Measurements from ENCODE around the gene RNF181. TPM values are rescaled to one million over a fixed set of nuclear protein-coding genes. Genes with fewer than 3 reads are reported as not detected.
A peak's percentile ranks its signal among the peaks of the same experiment; 100 is the strongest.

The RNF181 gene
- total RNA-seq = 67.9 and 75.8 TPM in 2 replicates
- long read RNA-seq, transcript RNF181-201 (5 exons, 569 nt) = major isoform, 9 of 17 reads
- long read RNA-seq, partial matches to known transcripts = 0 of 17 reads
- long read RNA-seq, other reads (novel, unspliced or antisense) = 5 of 17 reads

- no peaks in the 10 kb centered on the region for H3K27me3 Mint-ChIP-seq (ENCODE audit: low read depth)
- H3K4me1 Mint-ChIP-seq = peaks cover 23% of the 10 kb centered on the region
- TF ChIP-seq CTCF (conservative IDR thresholded peaks at IDR 0.05) = no peak
- DNase-seq (ENCODE audit: low read depth, low spot score) = peak; percentile 85
- peak within 1 kb of the TSS; percentile 98 for H3K27ac Mint-ChIP-seq (ENCODE audit: unreplicated experiment)
- H3K4me3 Mint-ChIP-seq = peak within 1 kb of the TSS; percentile 100
- H3K36me3 Mint-ChIP-seq (ENCODE audit: low read depth) = no peaks in the 10 kb centered on the region
- no peaks in the 10 kb centered on the region for H3K9me3 Mint-ChIP-seq
Observed at GRCh38 chr2:85595301-85596025, at the start of gene RNF181. TSS of gene RNF181 (plus strand) at chr2:85595745. CDS start at chr2:85595764, 19 bp downstream.

GRCh38 chr2:85545780-85546240 is 49.7 kb upstream of the RNF181 start:
- H3K27ac Mint-ChIP-seq (ENCODE audit: unreplicated experiment) = no peak overlapping the region
- peaks cover 34% of the 10 kb centered on the region for H3K4me1 Mint-ChIP-seq
- H3K27me3 Mint-ChIP-seq (ENCODE audit: low read depth) = peaks cover 4% of the 10 kb centered on the region
- DNase-seq (ENCODE audit: low read depth, low spot score) = no peak
- TF ChIP-seq CTCF (conservative IDR thresholded peaks at IDR 0.05) = no peak
- H3K36me3 Mint-ChIP-seq (ENCODE audit: low read depth) = peaks cover 39% of the 10 kb centered on the region
- H3K4me3 Mint-ChIP-seq = peak overlapping the region; percentile 36
- no peaks in the 10 kb centered on the region for H3K9me3 Mint-ChIP-seq

- H3K36me3 Mint-ChIP-seq (ENCODE audit: low read depth) = peaks cover 29% of the 10 kb centered on the region
- peak overlapping the region; percentile 66 for H3K4me3 Mint-ChIP-seq
Observed at GRCh38 chr2:85547089-85547858, 48.3 kb upstream of the RNF181 start.

GRCh38 chr2:85547859-85548607 is 47.5 kb upstream of the RNF181 start:
- Mint-ChIP-seq H3K27me3 (ENCODE audit: low read depth) (peaks cover 4% of the 10 kb centered on the region), H3K27ac (ENCODE audit: unreplicated experiment) (no peak overlapping the region), H3K4me3 (peak overlapping the region; percentile 39), H3K9me3 (no peaks in the 10 kb centered on the region), H3K4me1 (peaks cover 16% of the 10 kb centered on the region), H3K36me3 (ENCODE audit: low read depth) (peaks cover 22% of the 10 kb centered on the region)
- no peak for DNase-seq (ENCODE audit: low read depth, low spot score)
- no peak for TF ChIP-seq CTCF (conservative IDR thresholded peaks at IDR 0.05)

More at GRCh38 chr2:85547089-85547858, 48.3 kb upstream of the RNF181 start:
- no peak overlapping the region for H3K27ac Mint-ChIP-seq (ENCODE audit: unreplicated experiment)
- peaks cover 23% of the 10 kb centered on the region for H3K4me1 Mint-ChIP-seq
- DNase-seq (ENCODE audit: low read depth, low spot score) = no peak
- TF ChIP-seq CTCF (conservative IDR thresholded peaks at IDR 0.05) = no peak
- no peaks in the 10 kb centered on the region for H3K9me3 Mint-ChIP-seq
- H3K27me3 Mint-ChIP-seq (ENCODE audit: low read depth) = peaks cover 4% of the 10 kb centered on the region

GRCh38 chr2:85548608-85548900 is 47.0 kb upstream of the RNF181 start:
- Mint-ChIP-seq H3K9me3 (no peaks in the 10 kb centered on the region), H3K4me3 (peak overlapping the region; percentile 31), H3K36me3 (ENCODE audit: low read depth) (peaks cover 18% of the 10 kb centered on the region), H3K27me3 (ENCODE audit: low read depth) (peaks cover 4% of the 10 kb centered on the region), H3K27ac (ENCODE audit: unreplicated experiment) (no peak overlapping the region), H3K4me1 (peaks cover 11% of the 10 kb centered on the region)
- no peak for TF ChIP-seq CTCF (conservative IDR thresholded peaks at IDR 0.05)
- no peak for DNase-seq (ENCODE audit: low read depth, low spot score)
